HG02884 (cell line): ENCODE data around the gene EIF1AD.
"Not testable (repeated sequence)": the region's sequence is repeated elsewhere in the genome, so short reads cannot be mapped to it uniquely, and the experiment has no call there.

Source experiments
- ATAC-seq: cut with Tn5 transposase; IDR thresholded peaks from one replicate; pipeline ENCODE4 v1.9.1; 2021; ENCODE audit warnings: mild to moderate bottlenecking, moderate library complexity; ENCODE audit not compliant: unreplicated experiment

Gene EIF1AD

GRCh38 chr11:65973439-65974110 lies 28.4 kb downstream of the EIF1AD start:
- no peak for ATAC-seq

- no peak for ATAC-seq
These were observed 29.8 kb downstream of the EIF1AD start for GRCh38 chr11:65972116-65972515.

GRCh38 chr11:65968600-65969482 lies 33.1 kb downstream of the EIF1AD start:
- ATAC-seq = no peak

- no peak for ATAC-seq
These were observed 34.5 kb downstream of the EIF1AD start for GRCh38 chr11:65967329-65967934.

- no peak for ATAC-seq
These were observed 35.8 kb downstream of the EIF1AD start for GRCh38 chr11:65965986-65966762.

- ATAC-seq = no peak
These were observed 37.1 kb downstream of the EIF1AD start for GRCh38 chr11:65964906-65965305.

- no peak for ATAC-seq
These were observed 39.8 kb downstream of the EIF1AD start for GRCh38 chr11:65962141-65962564.

GRCh38 chr11:65961267-65962140 lies 40.5 kb downstream of the EIF1AD start, which contains the start of gene SART1:
SART1 (plus strand) TSS chr11:65961734; CDS start chr11:65961781, 47 bp downstream.
- ATAC-seq = peak; percentile 77

GRCh38 chr11:65960824-65961266 lies 41.1 kb downstream of the EIF1AD start:
- no peak for ATAC-seq

- ATAC-seq = no peak
These were observed 43.1 kb downstream of the EIF1AD start for GRCh38 chr11:65958774-65959420.

- no peak for ATAC-seq
These were observed 43.7 kb downstream of the EIF1AD start for GRCh38 chr11:65958291-65958690.

- no peak for ATAC-seq
These were observed 47.2 kb downstream of the EIF1AD start for GRCh38 chr11:65954771-65955170.

- ATAC-seq = no peak
These were observed 48.5 kb downstream of the EIF1AD start for GRCh38 chr11:65953471-65953870.

- ATAC-seq = no peak
These were observed 49.9 kb downstream of the EIF1AD start for GRCh38 chr11:65952052-65952521.

- not testable (repeated sequence) for ATAC-seq
These were observed 50.3 kb downstream of the EIF1AD start for GRCh38 chr11:65951641-65952040.

GRCh38 chr11:65950711-65951110 lies 51.2 kb downstream of the EIF1AD start:
- not testable (repeated sequence) for ATAC-seq

GRCh38 chr11:65947603-65948125 lies 54.3 kb downstream of the EIF1AD start:
- ATAC-seq = no peak

GRCh38 chr11:65947133-65947532 lies 54.8 kb downstream of the EIF1AD start:
- ATAC-seq = no peak

- ATAC-seq = no peak
These were observed 55.3 kb downstream of the EIF1AD start for GRCh38 chr11:65946655-65947054.
